GM19395 (cell line): Measurements from ENCODE around the gene WDR43.

Experiments
- ATAC-seq: cut with Tn5 transposase; IDR thresholded peaks from one replicate; pipeline ENCODE4 v1.9.1; 2021; ENCODE audit warnings: mild to moderate bottlenecking, moderate library complexity; ENCODE audit not compliant: unreplicated experiment

WDR43 gene, protein sequence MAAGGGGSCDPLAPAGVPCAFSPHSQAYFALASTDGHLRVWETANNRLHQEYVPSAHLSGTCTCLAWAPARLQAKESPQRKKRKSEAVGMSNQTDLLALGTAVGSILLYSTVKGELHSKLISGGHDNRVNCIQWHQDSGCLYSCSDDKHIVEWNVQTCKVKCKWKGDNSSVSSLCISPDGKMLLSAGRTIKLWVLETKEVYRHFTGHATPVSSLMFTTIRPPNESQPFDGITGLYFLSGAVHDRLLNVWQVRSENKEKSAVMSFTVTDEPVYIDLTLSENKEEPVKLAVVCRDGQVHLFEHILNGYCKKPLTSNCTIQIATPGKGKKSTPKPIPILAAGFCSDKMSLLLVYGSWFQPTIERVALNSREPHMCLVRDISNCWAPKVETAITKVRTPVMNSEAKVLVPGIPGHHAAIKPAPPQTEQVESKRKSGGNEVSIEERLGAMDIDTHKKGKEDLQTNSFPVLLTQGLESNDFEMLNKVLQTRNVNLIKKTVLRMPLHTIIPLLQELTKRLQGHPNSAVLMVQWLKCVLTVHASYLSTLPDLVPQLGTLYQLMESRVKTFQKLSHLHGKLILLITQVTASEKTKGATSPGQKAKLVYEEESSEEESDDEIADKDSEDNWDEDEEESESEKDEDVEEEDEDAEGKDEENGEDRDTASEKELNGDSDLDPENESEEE

DNA sequence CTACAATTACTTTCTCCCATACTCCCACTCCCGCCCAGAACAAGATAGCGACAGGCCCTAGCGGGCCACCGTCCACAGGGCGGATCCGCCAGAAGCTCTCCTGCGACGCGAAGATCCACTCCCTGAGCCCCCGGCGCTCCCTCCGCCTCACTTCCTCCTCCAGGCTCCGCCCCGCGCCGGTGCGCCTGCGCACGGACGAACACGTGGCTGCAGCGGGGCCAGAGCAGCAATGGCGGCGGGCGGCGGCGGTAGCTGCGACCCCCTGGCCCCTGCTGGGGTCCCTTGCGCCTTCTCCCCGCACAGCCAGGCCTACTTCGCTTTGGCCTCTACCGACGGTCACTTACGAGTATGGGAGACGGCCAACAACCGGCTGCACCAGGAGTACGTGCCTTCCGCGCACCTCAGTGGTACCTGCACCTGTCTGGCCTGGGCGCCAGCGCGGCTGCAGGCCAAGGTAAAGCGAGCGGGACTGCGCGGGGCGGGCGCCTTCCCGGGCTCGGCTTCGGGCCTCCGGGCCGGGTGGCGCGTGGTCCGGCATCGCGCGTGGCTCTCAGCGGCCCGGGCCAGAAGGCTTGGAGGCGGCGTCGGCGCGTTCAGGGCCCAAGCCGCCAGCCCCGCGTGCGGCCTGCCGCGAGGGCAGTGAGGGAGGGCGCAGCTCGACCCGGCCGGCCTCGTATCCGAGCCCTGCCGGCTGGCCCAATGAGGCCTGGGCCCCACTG lies at the start of gene WDR43:
TSS of gene WDR43 (plus strand) at position 198 of the 719 bp plus-strand sequence. CDS start at position 230, 32 bp downstream.
- peak; percentile 86 for ATAC-seq

DNA sequence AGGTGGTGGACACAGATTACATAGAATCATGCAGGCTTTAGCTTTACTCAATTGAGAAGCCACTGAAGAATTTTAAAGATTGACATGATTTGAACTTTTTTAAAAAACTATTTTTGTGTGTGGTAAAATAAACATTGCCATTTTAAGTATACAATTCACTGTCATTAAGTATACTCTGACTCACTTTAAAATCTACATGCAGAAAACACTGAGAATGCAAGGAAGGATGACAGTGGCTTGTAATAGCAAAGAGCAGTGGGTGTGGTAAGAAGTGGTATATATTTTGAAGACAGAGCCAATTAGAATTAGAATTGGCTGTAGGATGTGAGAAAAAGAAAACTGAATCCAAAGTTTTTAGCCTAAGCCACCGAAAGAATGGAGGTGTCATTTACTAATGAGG lies 39.3 kb upstream of the WDR43 start:
- ATAC-seq, result no peak

DNA sequence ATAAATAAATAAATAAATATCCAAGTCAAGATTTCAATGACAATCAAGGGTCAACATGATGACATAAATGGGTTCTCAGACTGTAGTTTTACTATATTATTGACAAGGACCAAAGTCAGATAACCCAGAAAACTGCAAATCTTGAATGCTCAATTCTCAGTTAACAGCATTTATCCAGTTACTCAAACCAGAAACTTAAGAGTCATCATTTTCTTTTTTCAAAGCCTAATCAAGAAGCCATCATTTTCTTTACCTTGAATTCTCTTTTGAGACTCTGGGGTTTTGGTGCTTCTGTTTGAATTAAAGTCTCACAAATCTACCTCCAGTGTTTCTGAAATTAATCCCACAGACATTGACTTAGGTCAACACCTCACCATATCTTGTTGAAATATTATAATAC lies 38.5 kb upstream of the WDR43 start:
- no peak for ATAC-seq

DNA sequence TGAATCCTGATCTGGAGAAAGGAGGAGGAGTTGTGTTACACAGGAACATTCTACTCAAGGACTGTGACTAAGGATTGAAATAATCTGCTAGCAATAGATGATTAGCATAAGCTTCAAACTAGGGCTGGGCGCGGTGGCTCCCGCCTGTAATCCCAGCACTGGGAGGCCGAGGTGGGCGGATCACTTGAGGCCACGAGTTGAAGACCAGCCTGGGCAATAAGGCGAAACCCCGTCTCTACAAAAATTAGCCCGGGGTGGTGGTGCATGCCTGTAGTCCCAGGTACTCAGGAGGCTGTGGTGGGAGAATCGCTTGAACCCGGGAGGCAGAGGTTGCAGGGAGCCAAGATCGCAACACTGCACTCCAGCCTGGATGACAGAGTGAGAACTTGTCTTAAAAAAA lies 25.9 kb upstream of the WDR43 start:
- no peak for ATAC-seq

GRCh38 chr2:28869494-28870145 lies 24.8 kb upstream of the WDR43 start:
- peak; percentile 25 for ATAC-seq

DNA sequence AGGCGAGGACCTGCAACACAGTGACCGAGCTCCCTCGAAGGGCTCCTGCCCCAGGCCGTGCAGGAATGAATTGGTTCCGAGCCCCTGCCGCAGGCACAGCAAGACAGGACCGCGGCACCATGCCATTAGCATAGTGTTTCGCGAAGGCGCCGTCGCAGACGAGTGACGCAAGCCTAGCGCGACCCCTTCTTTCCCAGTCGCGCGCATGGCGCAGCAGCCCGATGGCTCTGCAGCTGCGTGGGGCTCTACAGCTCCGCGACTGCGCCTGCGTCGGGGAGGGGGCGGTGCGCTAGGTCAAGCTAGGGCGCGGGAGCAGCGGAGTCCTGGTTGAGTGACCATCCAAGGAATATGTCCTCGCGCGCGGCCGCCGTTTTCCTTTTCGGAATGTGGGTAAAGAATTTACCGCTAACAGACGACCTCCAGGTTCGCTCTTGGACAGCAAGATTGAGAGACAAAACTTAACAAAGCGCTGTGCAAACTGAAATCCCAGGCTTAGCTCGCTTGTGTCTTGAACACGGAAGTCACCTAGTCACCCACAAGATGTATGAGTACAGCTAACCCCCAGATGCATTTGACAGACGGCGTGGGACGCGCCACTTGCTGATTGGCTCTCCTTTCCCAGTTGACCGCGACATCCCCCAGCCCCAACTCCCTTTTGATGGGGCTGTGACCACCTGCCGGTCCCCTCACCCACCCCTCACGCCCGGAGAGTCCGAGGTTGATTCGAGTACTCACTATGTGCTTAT lies 24.1 kb upstream of the WDR43 start, which contains the start of gene TRMT61B:
TSS of gene TRMT61B (minus strand) at position 164 of the 746 bp plus-strand sequence. CDS start at position 132, 32 bp downstream.
- peak; percentile 94 for ATAC-seq

DNA sequence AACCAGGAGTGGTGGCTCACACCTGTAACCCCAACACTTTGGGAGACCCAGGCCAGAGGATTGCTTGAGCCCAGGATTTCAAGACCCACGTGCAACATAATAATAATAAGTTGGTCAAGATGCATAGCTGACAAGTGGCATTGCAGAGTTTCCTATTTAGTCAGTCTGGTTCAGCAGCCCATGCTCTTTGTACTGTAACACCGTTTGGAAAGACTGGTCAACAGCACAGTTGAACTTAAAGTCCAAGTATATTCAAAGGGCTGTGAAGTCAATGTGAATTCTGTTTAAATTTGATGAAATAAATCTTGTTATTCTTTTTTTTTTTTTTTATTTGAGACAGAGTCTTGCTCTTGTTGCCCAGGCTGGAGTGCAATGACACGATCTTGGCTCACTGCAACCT lies 22.8 kb upstream of the WDR43 start:
- no peak for ATAC-seq

DNA sequence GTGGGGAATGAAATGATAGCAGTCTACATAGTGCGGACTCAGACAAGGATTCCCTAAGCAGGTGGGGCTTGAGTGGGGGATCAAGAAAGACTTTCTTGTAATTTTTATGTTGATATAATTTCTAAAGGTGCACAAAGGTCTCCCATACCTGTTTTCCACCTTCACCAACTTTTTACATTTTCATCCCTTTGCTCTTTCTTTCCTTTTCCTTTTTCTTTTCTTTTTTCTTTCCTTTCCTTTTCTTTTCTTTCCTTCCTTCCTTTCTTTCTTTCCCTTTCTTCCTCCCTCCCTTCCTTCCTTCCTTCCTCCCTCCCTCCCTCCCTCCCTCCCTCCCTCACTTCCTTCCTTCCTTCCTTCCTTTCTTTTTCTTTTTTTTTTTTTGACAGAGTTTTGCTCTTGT lies 14.3 kb upstream of the WDR43 start:
- no peak for ATAC-seq

DNA sequence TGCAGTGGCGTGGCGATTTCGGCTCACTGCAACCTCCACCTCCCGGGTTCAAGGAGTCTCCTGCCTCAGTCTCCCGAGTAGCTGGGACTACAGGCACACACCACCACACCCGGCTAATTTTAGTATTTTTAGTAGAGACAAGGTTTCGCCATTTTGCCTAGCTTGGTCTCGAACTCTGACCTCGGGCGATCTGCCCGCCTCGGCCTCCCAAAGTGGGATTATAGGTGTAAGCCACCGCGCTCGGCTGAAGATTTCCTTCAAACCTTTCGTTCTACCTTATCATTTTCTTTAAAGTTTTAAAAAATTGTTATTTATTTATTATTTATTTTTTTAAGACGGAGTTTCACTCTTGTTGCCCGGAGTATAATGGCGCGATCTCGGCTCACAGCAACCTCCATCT lies 979 bp upstream of the WDR43 start:
- ATAC-seq, result no peak

GRCh38 chr2:28895189-28895893 lies 874 bp downstream of the WDR43 start:
- peak; percentile 35 for ATAC-seq

- no peak for ATAC-seq
These were observed 2.4 kb downstream of the WDR43 start for GRCh38 chr2:28896906-28897305.

DNA sequence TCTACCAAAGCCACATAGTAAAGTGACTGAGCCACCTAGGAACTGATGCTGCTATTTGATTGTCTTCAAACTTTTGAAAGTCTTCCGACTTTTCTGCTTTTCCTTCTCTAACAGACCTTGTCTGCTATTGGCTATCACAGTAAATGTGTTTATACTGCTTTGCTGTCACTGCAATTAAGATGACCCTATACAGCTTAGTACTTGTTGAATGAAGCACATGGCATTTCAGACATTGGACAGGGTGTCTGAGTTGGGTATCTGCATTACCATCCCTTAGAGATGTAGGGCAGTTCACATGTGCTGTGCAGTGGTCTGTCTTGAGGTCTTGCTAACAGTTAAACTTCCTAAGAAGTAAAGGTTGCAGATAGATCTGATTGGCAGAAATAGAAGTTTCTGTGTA lies 3.6 kb downstream of the WDR43 start:
- no peak for ATAC-seq

- ATAC-seq, result no peak
These were observed 6.7 kb downstream of the WDR43 start for GRCh38 chr2:28901202-28901601.

- ATAC-seq, result no peak
These were observed 7.4 kb downstream of the WDR43 start for GRCh38 chr2:28901841-28902240.

GRCh38 chr2:28902584-28902983 lies 8.1 kb downstream of the WDR43 start:
- no peak for ATAC-seq

- no peak for ATAC-seq
These were observed 9.8 kb downstream of the WDR43 start for GRCh38 chr2:28904295-28904694.

- no peak for ATAC-seq
These were observed 10.5 kb downstream of the WDR43 start for GRCh38 chr2:28904802-28905457.

DNA sequence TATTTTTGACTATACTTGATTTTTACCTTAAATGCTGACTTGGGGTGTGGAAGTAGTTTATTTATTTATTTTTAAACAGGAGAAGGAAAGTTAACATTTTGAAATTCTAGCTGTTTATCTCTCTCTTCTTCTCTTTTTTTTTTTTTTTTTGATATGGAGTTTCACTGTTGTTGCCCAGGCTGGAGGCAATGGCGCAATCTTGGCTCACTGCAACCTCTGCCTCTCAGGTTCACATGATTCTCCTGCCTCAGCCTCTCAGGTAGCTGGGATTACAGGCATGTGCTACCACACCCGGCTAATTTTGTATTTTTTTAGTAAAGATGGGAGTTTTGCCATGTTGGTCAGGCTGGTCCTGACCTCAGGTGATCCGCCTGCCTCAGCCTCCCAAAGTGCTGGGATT lies 11.1 kb downstream of the WDR43 start:
- no peak for ATAC-seq

DNA sequence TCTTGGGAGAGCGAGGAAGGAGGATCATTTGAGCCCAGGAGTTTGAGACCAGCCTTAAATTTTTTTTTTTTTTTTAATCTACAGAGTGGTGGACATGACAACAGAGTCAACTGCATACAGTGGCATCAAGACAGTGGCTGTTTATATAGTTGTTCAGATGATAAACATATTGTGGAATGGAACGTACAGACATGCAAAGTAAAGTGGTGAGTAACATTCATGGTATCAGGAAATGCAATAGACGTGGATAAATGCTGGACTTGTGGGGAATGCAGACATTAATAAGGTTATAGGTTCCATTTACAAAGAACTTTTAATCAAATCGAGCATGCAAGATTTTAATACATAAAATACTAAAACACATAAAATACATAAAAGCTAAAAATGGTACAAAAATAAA lies 11.9 kb downstream of the WDR43 start:
- ATAC-seq, result no peak
